Lung (tissue), 12 donors: ENCODE data around the gene IL24. TPM values are rescaled to one million over a fixed set of nuclear protein-coding genes. Genes with fewer than 3 reads are reported as not detected.

Experiments
- ATAC-seq: fragments of 200-7000 bp; cut with Tn5 transposase; one replicate; pipeline ENCODE4 v1.9.1; 2020; ENCODE audit warnings: moderate number of reproducible peaks; ENCODE audit not compliant: insufficient read depth, low FRiP score
- DNase-seq, 3 donors: peaks; one replicate each; pipeline ENCODE4 v3.0.0-alpha.2; 2013 to 2017
- H3K27ac ChIP-seq, 2 donors: one replicate each; pipeline ENCODE4 v1.5.1; 2013; ENCODE audit warnings: mild to moderate bottlenecking in 2 of 2, moderate library complexity in 2 of 2, control low read depth in 1 of 2, inconsistent platforms in 1 of 2, low read depth in 1 of 2, low read length in 1 of 2
- H3K27me3 ChIP-seq, 3 donors: one replicate each; pipeline ENCODE4 v1.5.1; 2013; ENCODE audit warnings: low read length in 2 of 3; ENCODE audit not compliant: control insufficient read depth in 3 of 3, insufficient read depth in 3 of 3
- H3K36me3 ChIP-seq, 4 donors: one replicate each; pipeline ENCODE4 v1.5.1; 2013; ENCODE audit warnings: low read length in 4 of 4, mild to moderate bottlenecking in 1 of 4, moderate library complexity in 1 of 4; ENCODE audit not compliant: control insufficient read depth in 4 of 4, insufficient read depth in 4 of 4
- H3K4me1 ChIP-seq, 5 donors: one replicate each; pipeline ENCODE4 v1.5.1; 2013; ENCODE audit warnings: low read length in 5 of 5, mild to moderate bottlenecking in 2 of 5, moderate library complexity in 1 of 5; ENCODE audit not compliant: control insufficient read depth in 5 of 5, insufficient read depth in 5 of 5
- H3K4me3 ChIP-seq: one replicate; pipeline ENCODE4 v1.5.1; 2013; ENCODE audit warnings: mild to moderate bottlenecking, control low read depth, moderate library complexity
- H3K9ac ChIP-seq, 2 donors: one replicate each; pipeline ENCODE4 v1.5.1; 2013; ENCODE audit warnings: low read length in 2 of 2, control low read depth in 1 of 2; ENCODE audit not compliant: insufficient read depth in 1 of 2
- H3K9me3 ChIP-seq, 4 donors: one replicate each; pipeline ENCODE4 v1.5.1; 2013; ENCODE audit warnings: low read length in 3 of 4, mild to moderate bottlenecking in 1 of 4, moderate library complexity in 1 of 4; ENCODE audit not compliant: control insufficient read depth in 4 of 4, insufficient read depth in 3 of 4
- WGBS, 2 donors: extraction: QIAGEN DNeasy Blood & Tissue Kit; methylation state at CpG; one replicate each; pipeline ENCODE4 v1.1.7; 2013; 5-methylcytosine and 5-hydroxymethylcytosine counted together
- polyA plus RNA-seq, 2 donors: library from polyadenylated mRNA; stranded (reverse); fragments of 200-250 nt; gene quantifications; one replicate each; pipeline ENCODE4 v1.2.1, GENCODE V29; 2013
- total RNA-seq, 2 donors: library from RNA; depleted of rRNA in 1 of 2; stranded (reverse); fragments of >200 nt in 1 of 2; gene quantifications; one replicate each; pipeline ENCODE4 v1.2.1, GENCODE V29; 2014 to 2021
- TF ChIP-seq, protein P1 (sequence below): IDR thresholded peaks from 2 replicates; pipeline ENCODE4 v1.5.1; 2012; ENCODE audit warnings: mild to moderate bottlenecking; ENCODE audit errors: control extremely low read depth, extremely low read depth
- donor health status: control.
- donor health status: control.
- donor health status: Bipolar disorder and iron deficiency.
- donor health status: healthy.
- donor health status: DM: yes; HTN: yes; CAD: no.

IL24 gene
- total and polyA plus RNA-seq, 4 donors: 0.67 to 8.7 TPM; not detected in 2

DNA sequence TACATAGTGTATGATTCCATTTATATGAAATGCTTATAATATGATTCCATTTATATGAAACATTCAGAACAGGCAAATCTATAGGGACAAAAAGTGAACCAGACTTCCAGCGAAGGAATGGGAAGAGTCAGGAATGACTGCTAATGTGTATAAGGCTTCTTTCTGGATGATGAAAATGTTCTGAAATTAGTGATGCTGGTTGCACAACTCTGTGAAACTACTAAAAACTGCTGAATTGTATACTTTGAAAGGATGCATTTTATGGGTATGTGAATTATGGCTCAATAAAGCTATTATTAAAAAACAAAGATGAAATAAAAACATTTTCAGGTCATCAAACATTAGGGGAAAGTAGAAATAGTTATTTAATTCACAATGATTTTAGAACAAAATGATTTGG lies 14.1 kb upstream of the IL24 start:
- Histone ChIP-seq H3K4me1 (no peaks in the 10 kb centered on the region), H3K9ac (no peak overlapping the region), H3K27me3 (no peaks in the 10 kb centered on the region), H3K36me3 (no peaks in the 10 kb centered on the region), H3K4me3 (no peak overlapping the region), H3K27ac (no peak overlapping the region), H3K9me3 (peaks cover 0 to 5% (median 3%) of the 10 kb centered on the region in 4 donors)
- DNase-seq (no peak), ATAC-seq (no peak)
- TF ChIP-seq, protein P1, sequence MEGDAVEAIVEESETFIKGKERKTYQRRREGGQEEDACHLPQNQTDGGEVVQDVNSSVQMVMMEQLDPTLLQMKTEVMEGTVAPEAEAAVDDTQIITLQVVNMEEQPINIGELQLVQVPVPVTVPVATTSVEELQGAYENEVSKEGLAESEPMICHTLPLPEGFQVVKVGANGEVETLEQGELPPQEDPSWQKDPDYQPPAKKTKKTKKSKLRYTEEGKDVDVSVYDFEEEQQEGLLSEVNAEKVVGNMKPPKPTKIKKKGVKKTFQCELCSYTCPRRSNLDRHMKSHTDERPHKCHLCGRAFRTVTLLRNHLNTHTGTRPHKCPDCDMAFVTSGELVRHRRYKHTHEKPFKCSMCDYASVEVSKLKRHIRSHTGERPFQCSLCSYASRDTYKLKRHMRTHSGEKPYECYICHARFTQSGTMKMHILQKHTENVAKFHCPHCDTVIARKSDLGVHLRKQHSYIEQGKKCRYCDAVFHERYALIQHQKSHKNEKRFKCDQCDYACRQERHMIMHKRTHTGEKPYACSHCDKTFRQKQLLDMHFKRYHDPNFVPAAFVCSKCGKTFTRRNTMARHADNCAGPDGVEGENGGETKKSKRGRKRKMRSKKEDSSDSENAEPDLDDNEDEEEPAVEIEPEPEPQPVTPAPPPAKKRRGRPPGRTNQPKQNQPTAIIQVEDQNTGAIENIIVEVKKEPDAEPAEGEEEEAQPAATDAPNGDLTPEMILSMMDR: no peak
- WGBS, 2 donors: 95 to 97% methylated on average over 1 of the region's 1 CpG

- H3K9ac ChIP-seq: no peak overlapping the region
- ATAC-seq (no peak), DNase-seq (no peak)
- TF ChIP-seq, protein P1: no peak
- H3K9me3 ChIP-seq: no peaks in the 10 kb centered on the region
- H3K4me3 ChIP-seq: no peak overlapping the region
- WGBS, 2 donors: 92 to 93% methylated on average over 2 of the region's 2 CpGs
- no peak overlapping the region for H3K27ac ChIP-seq
- H3K4me1 ChIP-seq: no peaks in the 10 kb centered on the region
- no peaks in the 10 kb centered on the region for H3K27me3 ChIP-seq
- H3K36me3 ChIP-seq: no peaks in the 10 kb centered on the region
Observed at GRCh38 chr1:206883876-206884275, 13.4 kb upstream of the IL24 start.

DNA sequence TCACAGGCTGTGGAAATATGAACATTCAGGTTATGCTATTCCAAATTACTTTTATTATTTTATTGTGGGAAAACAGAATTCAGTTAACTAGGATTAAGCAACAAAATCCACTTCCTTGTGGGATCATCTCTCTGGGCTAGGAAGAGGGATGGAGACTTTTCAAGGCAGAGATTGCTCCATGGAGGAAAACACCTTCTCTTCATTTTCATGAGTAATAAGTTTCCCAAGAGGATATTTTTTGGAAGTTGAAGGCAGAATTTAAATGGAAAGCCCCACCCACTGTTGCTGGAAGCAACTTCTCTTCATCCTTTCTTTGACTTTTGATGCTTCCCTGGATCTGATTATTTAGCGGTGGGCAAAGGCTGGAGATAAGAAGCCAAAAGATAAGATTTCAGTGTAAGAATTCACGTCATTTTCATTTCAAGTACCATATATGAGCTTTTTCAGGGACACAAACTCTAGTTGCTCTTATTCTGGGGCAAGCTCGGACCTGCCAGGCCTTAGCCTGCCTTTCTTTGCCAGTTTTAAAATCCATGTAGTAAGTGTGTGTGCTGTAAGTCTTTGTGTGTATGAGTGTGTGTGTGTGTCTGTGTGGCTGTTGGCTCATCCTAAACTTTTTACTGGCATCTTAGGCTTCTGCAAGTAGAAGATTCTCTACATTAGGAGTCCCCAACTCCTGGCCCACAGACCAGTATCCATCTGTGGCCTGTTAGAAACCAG lies 11.7 kb upstream of the IL24 start:
- H3K9me3 ChIP-seq: no peaks in the 10 kb centered on the region
- TF ChIP-seq, protein P1: no peak
- no peak overlapping the region for H3K27ac ChIP-seq
- H3K4me3 ChIP-seq: no peak overlapping the region
- H3K9ac ChIP-seq: no peak overlapping the region
- no peak for DNase-seq
- H3K4me1 ChIP-seq: peaks cover 0 to 1% (median 0%) of the 10 kb centered on the region in 5 donors
- no peaks in the 10 kb centered on the region for H3K27me3 ChIP-seq
- 80 to 97% methylated on average over 3 of the region's 3 CpGs for WGBS, 2 donors
- ATAC-seq: no peak
- no peaks in the 10 kb centered on the region for H3K36me3 ChIP-seq
